ENCODE results near the gene NT5C1A.

Gene NT5C1A
- 1.1 to 3.2 (median 1.7) reads per million in 4 donors for total RNA-seq

DNA sequence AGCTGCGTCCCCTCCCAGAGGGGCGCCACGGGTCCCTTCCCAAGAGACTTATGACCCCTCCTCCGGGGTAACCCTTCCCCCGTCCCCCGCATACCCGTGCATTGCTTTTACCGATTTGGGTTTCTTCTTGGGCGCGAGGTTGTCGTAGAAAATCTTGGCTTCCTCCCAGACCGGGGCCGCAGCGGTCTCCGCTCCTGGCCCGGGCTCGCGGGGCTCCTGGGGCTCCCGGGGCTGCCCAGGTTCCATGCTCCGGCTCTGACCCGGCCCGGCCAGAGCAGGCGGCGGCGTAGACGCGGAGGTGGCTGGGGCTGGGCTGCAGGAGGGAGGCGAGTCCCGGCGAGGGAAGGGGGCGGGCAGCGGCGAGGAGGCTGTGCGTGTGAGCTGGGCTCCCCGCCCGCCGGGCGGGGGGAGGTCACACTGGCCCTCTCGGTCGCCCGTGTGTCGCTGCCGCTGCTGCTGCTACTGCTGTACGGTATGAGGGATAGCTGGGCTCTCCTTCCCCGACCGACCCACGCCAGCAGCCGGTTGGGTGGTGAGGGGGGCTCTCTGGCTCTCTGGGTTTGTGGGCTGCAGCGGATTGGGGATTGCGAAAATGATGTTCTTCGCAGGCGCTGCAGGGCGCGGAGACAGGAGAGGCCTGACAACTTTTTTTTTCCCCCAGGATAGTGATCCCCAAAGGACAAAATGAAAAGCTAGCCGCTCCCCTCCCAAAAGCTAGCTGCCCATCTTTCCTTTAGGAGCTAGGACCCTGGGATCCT, at the start of gene NT5C1A:
NT5C1A (minus strand) TSS at position 315 of the 758 bp plus-strand sequence; CDS start at position 246, 69 bp downstream.
- DNase-seq, result peak in 1 of 5 donors; percentile 42

DNA sequence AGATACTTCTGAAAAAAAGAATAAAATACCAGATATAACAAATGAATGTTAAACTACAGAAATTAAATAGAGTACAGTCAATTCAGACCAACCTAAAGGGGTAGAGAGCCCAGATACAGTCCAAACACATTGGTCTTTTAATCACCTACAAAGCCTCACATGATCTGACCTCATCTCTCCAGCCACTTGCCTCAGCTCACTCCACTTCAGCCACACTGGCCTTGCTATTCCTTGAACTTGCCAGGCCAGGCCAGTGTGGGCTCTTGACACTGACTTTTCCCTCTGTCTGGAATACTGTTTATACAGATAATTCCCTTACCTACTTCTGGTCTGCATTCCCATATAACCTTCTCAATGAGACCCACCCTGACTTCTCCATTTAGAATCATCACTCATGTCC, 49.8 kb upstream of the NT5C1A start:
- no peak for DNase-seq

DNA sequence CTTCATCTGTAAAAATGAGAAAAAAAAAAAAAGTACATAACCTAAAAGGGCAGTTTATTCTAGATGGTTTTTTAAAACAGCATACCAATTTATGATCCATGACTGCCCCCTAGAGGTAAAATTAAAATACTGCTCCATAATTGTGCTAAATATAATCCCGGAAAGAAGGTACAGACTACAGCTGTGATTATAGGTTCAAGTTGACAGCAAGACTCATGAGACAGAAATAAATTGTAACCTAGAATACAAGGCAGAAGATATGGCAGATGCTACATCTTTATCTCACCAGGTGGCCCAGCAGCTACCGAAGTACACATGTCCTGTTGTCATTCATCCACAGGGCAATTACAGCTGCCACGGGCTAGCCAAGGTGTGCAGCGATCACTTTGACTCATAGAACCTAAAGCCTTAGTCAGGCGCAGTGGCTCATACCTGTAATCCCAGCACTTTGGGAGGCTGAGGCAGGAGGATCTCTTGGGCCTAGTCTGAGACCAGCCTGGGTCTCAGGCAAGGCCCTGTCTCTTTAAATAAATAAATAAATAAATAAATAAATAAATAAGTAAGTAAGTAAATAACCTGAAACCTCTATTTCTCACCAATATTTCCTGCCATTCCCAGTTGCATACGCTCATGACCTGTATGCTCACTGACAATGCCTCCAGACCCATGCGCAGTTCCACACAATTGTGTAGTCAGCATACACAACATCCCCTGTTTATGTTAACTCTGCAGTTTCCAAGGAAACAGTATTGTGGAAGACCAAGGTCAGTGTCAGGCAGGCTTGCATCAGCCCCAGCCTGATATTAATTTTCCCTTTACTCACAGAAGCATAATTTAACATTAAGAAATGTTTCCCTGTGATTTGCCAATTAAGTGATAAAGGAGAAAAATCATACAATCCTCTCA, 48.4 kb upstream of the NT5C1A start:
- peak in 1 of 5 donors; percentile 64 for DNase-seq

DNA sequence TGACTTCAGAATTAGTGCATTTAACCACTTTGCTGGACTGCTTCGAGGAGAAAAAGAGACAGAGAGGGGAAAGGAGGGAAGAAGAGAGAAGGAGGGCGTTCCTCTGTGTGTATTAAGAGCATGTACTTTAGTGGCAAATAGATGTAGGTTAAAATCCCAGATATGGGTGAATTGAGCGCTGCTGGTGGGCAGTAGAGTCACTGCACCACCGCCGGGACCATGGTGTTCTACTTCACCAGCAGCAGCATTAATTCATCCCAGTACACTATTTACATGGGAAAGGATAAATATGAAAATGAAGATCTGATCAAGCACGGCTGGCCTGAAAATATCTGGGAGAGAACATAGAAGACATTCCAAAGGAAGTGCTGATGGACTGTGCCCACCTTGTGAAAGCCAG, 45.9 kb upstream of the NT5C1A start:
- DNase-seq, result no peak

DNA sequence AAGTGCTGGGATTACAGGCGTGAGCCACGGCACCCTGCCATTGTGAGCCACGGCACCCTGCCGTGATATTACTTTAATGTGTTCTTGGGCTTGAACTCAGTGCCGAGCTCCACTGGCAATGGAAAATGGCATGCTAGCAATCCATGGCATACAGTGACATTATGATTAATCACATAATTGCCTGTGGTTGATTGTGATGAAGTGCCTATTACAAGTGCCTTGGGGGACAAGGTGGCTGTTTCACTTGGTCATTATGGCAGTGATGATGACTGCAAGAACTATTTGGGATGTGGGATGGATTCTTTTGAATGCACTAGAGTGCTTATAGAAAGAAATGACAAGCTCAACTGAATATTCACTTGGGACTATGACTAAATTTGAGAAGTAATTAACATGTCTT, 41.6 kb upstream of the NT5C1A start:
- DNase-seq, result no peak

DNA sequence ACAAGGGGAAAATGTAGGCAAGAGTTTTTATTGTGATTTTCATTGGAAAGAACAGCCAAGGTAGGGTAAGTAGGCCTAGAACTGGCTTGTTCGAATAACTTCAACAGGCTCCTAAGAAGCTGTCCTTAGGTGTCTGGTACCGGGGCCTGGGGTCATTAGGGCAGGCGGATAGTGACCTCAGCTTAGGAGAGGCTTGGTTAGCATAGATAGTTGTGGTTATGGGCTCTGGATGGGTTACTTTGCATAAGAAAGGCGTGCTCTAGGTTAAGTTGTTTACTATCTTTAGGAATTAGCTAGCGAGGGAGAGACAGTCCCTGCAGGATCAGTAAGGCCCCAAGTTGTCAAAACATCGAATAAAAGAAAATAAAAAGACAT, 40.0 kb upstream of the NT5C1A start:
- DNase-seq, result no peak

DNA sequence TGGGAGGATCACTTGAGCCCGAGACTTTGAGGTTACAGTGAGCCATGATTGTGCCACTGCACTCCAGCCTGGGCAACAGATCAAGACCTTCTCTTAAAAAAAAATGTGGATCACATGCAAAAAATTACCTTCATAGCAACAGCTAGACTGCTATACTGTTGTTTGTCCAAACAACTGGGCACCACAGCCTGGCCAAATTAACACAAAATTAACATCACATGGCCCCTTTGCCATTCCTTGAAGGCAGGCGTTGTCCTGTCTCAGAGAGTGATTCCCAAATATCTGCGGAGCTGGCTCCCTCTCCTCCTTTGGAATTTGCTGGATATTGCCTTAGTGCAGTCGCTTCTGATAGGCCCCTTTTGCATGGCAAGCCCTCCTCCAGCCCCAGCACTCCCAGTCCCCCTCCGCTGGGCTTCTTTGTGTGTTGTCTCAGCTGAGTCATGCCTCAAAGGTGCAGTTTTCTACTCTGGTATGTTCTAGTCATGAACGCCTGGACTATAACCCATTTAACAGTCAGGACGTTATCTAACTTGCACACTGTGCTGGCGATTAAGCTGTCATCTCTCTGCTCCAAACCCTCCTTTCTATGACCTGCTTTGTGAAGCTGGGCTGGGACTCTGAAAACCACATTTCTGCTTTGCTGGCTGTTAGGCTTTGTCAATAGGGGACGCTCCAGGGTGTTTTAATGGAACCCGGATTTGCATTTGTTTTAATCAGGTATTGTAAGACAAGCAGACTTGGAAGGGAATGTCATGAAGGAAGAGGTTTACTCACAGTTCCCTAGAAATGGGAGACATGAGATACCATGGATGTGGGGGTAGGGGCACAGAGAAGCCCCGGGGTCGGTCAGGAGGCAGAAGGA, 39.4 kb upstream of the NT5C1A start:
- DNase-seq, result no peak

DNA sequence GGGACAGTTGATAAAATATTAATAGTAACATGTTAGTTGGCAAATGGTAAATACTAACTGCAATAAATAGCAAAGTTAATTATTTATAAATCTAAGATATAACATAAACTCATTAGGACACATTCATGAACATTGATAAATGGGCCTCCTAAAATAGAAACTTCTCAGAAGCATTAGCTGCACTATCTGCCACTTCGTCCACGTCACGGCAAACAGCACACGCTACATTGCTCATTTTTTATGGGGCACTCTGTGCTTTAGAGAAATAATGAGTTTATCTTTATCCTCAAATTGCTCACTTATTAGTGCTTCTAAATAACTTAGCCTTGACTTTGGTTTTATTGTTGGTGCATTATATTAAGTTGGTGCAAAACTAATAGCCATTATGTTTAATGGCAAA, 35.6 kb upstream of the NT5C1A start:
- no peak for DNase-seq

DNA sequence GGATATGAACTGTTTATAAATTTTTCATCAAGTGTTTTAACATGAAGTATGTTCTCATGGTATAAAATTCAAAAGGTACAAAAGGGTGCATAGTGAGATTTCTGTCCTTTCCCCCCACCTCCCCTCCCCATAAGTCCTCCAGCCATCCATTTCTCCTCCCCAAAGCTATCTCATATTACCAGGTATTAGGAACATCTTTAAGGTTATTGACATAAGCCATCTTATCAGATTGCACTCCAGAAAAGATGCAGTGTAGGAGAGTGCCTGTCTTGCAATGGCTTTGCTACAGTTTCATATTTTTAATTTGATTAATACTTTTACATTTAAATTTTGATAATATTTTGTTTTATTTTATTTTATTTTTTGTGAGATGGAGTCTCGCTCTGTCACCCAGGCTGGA, 32.9 kb upstream of the NT5C1A start:
- no peak for DNase-seq

DNA sequence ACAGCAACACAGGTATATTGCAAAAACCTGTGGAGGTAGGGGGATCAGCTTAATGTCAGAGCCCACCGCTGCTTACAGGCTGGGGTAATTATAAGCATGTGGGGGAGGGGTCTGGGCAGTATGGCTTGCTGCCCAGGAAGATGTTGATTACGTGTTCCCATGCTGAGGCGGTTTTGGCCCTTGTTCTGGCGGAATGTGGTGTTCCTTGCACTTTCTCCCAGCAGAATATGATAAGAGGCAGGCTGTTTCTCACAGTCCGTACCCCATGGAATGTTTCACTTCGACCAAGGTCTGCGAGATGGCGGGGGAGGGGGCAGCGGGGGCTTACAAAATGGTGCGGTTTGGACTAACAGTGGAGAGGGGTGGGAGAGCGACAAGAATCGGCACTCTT, 29.1 kb upstream of the NT5C1A start:
- DNase-seq, result no peak

DNA sequence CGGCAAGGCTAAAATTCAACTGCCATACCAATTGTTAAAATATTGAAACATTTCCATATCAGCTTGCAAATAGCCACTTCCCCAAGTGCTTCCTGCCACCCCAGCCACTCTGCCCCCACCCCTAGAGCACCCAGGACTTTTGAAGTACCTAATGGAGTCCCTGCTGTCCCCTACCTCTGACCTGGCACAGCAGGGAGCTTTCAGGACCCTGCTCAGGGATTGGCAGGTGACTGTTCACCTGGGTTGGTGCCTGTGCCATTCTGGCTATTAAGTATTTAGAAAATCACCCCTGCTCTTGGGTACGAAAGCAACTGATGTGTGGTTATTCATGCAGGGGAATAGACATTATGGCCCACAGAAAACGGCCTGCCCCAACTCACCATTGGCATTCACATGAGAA, 28.4 kb upstream of the NT5C1A start:
- DNase-seq, result no peak

DNA sequence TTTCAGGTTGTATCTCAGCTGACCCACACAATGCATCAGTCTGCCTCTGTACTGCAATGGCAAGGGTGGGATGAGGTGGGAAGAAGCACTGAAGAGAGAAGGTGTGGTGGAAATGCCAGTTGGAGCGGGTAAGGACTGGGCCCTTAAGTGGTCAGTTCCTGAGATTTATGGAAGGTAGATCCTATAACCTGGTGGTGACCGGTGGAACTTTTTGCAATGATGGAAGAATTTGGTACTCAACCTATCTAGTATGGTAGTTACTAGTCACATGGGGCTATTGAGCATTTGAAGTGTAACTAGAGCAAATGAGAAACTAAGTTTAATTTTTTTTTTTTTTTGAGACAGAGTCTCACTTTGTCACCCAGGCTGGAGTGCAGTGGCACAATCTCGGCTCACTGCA, 27.5 kb upstream of the NT5C1A start:
- no peak for DNase-seq

DNA sequence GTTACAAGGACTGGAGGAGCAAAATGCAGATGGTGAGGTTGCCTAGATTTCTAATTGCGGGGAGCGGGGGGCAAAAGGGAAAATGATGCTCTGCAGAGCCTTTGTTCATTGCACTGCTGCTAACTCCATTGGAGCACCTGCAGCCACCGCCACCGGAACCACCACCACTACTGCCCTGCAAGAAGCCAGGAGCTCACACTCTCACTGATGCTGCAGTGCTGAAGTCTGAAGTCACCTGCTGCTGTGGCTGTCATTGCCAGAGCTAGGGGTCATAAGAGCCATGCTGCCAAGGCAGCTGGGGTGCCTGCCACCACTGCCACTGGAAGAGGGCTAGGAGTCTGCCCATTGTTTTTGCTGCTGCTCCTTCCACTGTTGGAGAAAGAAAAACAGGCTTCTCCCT, 26.7 kb upstream of the NT5C1A start:
- DNase-seq, result no peak

DNA sequence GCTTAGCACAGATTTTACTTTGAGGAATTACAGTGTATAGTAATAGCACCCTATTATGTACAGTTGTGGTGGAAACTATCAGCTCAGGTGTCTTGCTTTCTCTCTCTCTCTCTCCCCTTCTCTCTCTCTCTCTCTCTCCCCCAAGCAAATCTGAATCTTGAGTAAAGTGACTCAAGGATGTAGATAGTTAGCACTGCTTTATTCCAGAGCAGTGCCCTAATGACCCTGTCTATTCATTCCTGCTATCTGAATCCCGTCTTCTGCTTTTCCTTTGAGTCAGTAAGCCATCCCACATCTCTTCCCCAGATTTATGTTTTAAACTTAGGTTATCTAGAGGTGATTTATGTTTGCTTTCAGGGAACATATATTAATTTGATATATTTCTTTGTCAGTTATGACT, 24.5 kb upstream of the NT5C1A start:
- DNase-seq, result no peak

DNA sequence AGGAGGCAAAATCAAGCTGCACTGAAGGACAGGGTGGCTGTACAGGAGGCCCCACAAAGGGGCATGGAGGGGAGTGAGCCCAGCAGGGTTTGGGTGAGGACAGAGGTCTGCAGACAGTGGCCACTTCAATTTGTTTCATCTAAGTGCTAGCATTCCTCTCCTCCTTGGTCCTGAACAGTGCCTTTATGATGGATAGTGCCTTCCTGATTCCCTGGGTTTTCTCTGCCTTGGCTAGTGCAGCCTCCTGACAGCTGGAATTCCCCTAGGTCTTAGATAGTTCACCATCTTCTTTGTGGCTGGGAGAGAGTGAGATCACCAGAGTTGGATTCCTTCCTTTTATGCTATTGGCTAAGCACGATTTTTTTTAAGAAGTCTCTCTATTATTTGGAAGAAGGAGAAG, 23.1 kb upstream of the NT5C1A start:
- no peak for DNase-seq

DNA sequence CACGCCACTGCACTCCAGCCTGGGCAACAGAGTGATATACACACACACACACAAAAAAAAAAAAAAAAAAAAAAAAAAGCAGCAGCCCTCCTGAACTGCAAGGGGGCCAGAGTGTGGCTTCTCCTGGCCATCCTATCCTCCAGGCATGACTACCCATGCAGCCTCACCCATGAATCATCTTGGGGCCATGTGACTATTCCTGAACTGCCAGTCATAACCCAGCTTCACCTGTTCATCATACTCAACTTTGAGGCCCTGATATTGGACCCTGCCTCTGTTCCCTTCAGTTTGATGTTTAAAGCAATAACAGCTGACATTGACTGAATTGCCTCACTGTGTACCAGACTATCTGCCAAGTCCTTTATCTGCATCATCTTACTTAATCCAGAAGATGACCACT, 22.1 kb upstream of the NT5C1A start:
- DNase-seq, result no peak

DNA sequence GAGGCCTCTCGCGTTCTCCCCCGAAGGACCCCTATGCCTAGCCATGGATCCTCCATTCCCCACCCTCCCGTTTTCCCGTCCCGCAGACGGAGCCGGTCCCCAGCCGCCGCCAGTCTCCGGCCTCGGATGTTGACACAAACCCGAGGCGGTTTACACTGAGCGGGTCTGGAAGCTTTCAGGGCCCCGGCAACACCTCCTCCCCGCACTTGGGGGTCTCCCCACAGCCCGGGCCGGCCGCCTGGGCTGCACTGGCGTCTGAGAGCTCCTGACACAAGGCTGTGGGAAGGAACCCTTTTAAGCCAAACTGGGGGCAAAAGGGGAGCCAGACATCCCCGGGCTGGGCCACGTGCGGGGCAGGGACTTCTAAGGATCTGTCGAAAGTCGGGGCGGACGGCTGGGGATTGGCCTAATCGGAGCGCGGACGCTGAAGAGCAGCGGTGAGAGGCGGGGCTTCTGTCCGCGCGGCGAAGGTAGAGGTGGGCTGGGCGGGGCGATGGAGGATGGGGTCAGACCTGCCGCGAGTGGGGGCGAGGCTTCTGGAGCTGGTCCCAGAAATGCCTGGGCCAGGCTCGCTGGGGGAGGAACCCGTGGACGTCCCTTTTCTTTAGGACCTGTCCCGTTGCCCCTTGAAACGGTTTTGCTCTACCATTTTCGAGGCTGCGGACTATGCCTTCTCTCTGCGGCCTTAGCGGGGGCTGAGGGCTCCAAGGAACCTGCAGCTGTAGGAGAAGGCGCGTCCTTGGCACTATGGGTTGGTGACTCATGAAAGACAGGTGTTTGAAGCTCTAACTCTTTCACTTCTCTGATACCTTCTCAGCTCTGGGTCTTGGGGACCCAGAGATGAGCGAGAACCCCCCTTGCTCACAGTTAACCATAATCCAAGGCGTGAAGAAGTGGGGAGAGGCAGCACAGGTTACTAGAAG, 20.5 kb upstream of the NT5C1A start:
- DNase-seq, result no peak

DNA sequence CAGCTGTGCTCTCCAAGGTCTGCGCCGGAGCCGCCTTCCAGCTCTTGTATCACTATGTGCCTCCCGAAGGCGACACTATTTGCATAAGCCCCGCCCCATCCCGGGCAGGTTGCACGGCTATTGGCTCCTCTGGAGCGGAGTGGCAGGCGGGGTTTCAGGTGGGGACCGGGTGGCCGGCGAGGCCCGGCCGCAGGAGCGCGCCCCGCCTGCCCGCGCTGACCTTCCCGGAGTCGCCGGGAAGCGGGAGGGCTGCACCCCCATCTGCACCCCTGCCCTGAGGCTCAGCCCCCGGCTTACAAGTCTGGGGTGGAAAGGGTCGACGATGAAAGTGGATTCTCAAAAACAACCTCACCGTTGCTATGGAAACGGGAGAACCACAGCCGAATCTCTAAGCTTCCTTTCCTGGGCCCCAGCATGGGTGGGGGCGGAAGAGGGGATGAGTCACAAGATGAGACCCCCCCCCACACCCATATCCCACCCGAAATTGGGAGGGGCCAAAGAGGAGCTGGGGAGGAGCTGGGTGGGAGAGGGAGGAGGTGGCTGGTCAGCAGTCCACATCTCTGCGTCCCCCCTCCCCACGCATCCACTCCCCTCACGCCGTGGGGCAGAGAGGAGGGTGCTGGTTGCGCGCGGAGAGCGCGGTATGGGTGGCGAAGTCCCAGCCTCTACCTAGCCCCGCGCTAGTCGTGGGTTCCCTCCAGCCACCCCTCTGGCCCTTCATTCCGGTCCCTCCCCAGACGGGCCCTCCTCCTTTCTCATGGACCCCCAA, 19.7 kb upstream of the NT5C1A start, which contains the start of gene HPCAL4:
HPCAL4 (minus strand) TSS at position 51 of the 769 bp plus-strand sequence. CDS start 6,830 bp downstream, outside the sequence.
- DNase-seq, result peak; percentile 80 to 92 (median 86)

DNA sequence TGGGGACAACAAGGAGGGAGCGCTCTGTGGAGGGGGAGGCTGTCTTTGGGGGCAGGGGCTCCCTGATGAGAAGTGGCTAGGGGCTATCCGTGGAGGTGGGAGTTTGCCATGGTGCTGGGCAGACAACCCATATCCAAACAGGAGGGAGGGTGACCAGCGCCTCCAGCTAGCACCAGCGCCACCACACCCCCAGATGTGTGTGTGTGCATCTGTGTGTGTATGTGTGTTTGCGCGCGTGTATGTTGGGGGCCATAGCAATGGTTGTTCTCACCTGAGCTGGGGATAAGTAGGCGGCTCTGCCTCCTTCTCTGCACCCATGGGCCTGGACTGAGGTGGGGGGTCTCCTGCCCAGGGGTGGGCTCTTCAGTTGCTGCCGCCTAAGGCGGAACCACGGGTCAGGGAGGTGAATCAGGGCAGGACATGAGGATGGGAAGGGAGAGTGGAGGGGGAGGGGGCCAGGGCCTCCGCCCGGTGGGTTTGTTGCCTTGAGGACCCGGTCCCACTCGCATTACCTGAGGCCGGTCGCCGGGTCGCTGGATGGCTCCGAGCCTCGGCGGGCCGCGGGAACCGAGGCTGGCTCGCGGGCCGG, 19.0 kb upstream of the NT5C1A start:
- no peak for DNase-seq

DNA sequence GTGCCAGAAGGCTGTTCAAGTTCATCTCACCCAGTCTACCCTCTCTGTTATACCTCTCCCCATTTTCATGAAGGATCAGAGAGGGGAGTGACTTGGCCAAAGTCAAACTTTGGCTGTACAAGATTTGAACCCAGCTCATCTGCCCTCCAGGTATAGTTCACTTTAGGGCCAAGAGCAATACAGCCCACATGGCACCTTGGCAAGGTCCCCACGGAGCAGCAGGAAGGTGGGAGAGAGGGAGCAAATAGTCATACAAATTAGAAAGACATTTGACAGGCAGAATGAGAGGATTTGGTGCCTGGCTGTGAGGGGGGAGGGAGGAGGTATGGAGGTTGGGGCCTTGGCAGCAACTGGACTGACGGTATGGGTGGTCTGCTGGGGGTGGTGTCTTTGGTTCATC, 18.3 kb upstream of the NT5C1A start:
- DNase-seq, result no peak

DNA sequence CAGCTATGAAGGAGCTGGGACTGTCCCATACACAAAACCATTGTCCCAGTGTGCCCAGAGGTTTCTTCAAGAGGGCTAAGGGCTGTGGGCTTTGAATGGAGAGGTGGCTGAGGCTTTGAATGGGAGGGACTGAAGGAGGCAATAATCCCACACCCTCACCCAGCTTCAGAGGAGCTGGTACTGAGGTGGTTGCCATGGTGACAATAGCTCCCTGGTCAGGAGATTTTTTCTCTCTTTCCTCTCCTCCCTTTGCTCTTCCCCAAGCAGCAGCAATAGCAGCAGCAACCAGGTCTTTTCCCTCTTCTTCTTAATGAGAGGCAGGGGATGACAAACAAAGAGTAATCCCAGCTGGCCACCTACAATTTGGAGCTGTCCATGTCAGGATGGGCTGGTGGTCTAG, 17.7 kb upstream of the NT5C1A start:
- no peak for DNase-seq

Data from T-helper 1 cell (primary cell).